Measurements from ENCODE around the gene RPS28. TPM values are rescaled to one million over a fixed set of nuclear protein-coding genes. Genes with fewer than 3 reads are reported as not detected.
"Not testable (repeated sequence)": the region's sequence is repeated elsewhere in the genome, so short reads cannot be mapped to it uniquely, and the experiment has no call there.

The RPS28 gene
- total RNA-seq, 1 donor from 2014 or later, result 1,552 TPM

- Mint-ChIP-seq H3K27ac (no peak within 1 kb of the TSS), H3K9me3 (ENCODE audit: low read depth) (no peaks in the 10 kb centered on the region), H3K4me3 (ENCODE audit: low read depth) (peak within 1 kb of the TSS; percentile 58), H3K27me3 (peaks cover 49% of the 10 kb centered on the region), H3K4me1 (ENCODE audit: low read depth) (no peaks in the 10 kb centered on the region), H3K36me3 (ENCODE audit: insufficient read depth) (no peaks in the 10 kb centered on the region)
- DNase-seq (ENCODE audit: low spot score, unreplicated experiment), result peak; percentile 92
- no peak for TF ChIP-seq CTCF (IDR thresholded peaks at IDR 0.05; ENCODE audit: unreplicated experiment)
These were observed 21.6 kb downstream of the RPS28 start, which contains the start of gene KANK3 for GRCh38 chr19:8342684-8343482. TSS of gene KANK3 (minus strand) at chr19:8343262. CDS start at chr19:8337828, 5,434 bp downstream.

DNA sequence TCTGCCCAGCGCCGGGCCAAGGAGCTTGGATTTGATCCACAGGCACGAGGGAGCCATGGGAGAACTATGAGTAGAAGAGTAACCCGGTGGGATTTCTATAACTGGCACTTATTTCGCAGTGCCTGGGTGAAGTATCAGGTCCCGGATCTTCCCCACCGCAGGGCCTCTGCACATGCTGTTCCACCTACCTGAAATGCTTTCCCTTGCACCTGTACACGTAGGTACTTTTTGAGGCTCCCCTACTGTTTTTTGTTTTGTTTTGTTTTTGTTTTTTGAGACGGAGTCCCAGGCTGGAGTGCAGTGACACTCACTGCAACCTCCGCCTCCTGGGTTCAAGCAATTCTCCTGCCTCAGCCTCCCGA, 22.2 kb downstream of the RPS28 start:
- Mint-ChIP-seq H3K27ac (no peak overlapping the region), H3K4me1 (ENCODE audit: low read depth) (no peaks in the 10 kb centered on the region), H3K4me3 (ENCODE audit: low read depth) (peak overlapping the region; percentile 58), H3K36me3 (ENCODE audit: insufficient read depth) (no peaks in the 10 kb centered on the region), H3K27me3 (peaks cover 45% of the 10 kb centered on the region), H3K9me3 (ENCODE audit: low read depth) (no peaks in the 10 kb centered on the region)
- DNase-seq (ENCODE audit: low spot score, unreplicated experiment), result no peak
- no peak for TF ChIP-seq CTCF (IDR thresholded peaks at IDR 0.05; ENCODE audit: unreplicated experiment)

- H3K9me3 Mint-ChIP-seq (ENCODE audit: low read depth); H3K4me3 Mint-ChIP-seq (ENCODE audit: low read depth); H3K36me3 Mint-ChIP-seq (ENCODE audit: insufficient read depth); H3K27ac Mint-ChIP-seq; H3K4me1 Mint-ChIP-seq (ENCODE audit: low read depth); DNase-seq (ENCODE audit: low spot score, unreplicated experiment): not testable (repeated sequence)
- H3K27me3 Mint-ChIP-seq, result peaks cover 10% of the 10 kb centered on the region
These were observed 28.5 kb downstream of the RPS28 start for GRCh38 chr19:8349629-8350372.

DNA sequence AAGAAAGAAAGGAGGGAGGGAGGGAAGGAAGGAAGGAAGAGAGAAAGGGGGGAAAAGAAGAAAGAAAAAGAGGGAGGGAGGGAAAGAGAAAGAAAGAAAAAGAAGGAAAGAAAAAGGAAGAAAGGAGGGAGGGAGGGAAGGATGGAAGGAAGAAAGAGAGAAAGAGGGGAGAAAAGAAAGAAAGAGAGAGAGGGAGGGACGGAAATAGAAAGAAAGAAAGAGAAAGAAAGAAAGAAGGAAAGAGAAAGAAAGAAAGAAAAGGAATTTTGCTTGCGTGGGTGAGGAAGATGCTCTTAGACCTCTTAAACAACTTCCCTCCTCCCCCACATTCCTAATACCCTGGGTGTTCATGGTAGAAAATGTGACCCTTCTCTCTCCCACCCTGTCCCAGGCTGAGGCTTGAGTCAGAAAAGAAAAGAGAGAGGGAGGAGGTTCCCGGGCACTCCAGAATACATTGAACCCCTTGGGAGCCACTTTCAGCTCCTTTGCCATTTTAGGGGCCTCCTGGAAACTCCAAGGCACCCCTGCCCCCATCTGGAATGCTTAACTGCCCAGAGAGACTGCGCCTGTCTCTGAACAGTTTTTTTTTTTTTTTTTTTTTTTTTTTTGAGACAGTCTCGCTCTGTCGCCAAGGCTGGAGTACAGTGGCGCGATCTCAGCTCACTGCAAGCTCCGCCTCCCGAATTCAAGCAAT, 31.0 kb downstream of the RPS28 start:
- no peak overlapping the region for H3K4me3 Mint-ChIP-seq (ENCODE audit: low read depth)
- no peak overlapping the region for H3K27ac Mint-ChIP-seq
- no peaks in the 10 kb centered on the region for H3K4me1 Mint-ChIP-seq (ENCODE audit: low read depth)
- peaks cover 4% of the 10 kb centered on the region for H3K9me3 Mint-ChIP-seq (ENCODE audit: low read depth)
- H3K36me3 Mint-ChIP-seq (ENCODE audit: insufficient read depth), result no peaks in the 10 kb centered on the region
- no peak for DNase-seq (ENCODE audit: low spot score, unreplicated experiment)
- H3K27me3 Mint-ChIP-seq, result peaks cover 7% of the 10 kb centered on the region
- TF ChIP-seq CTCF (IDR thresholded peaks at IDR 0.05; ENCODE audit: unreplicated experiment), result no peak

GRCh38 chr19:8352845-8353244, 31.5 kb downstream of the RPS28 start:
- DNase-seq (ENCODE audit: low spot score, unreplicated experiment); H3K27ac Mint-ChIP-seq: not testable (repeated sequence)

More at GRCh38 chr19:8352845-8353244, 31.5 kb downstream of the RPS28 start:
- not testable (repeated sequence) for H3K27me3 Mint-ChIP-seq; H3K4me1 Mint-ChIP-seq (ENCODE audit: low read depth); H3K36me3 Mint-ChIP-seq (ENCODE audit: insufficient read depth); H3K9me3 Mint-ChIP-seq (ENCODE audit: low read depth); H3K4me3 Mint-ChIP-seq (ENCODE audit: low read depth)
